IPS-18a (cell line): ENCODE data around the gene TACR1.

Experiments used
- H3K27ac ChIP-seq: one replicate; pipeline ENCODE4 v1.5.1; 2013; ENCODE audit warnings: low read length
- H3K27me3 ChIP-seq: one replicate; pipeline ENCODE4 v1.6.1; 2013; ENCODE audit warnings: mild to moderate bottlenecking, low read length; ENCODE audit not compliant: control insufficient read depth, insufficient read depth
- H3K36me3 ChIP-seq: one replicate; pipeline ENCODE4 v1.6.1; 2013; ENCODE audit warnings: low read depth, low read length; ENCODE audit not compliant: control insufficient read depth
- H3K4me1 ChIP-seq: one replicate; pipeline ENCODE4 v1.6.1; 2013; ENCODE audit warnings: low read depth, low read length; ENCODE audit not compliant: control insufficient read depth
- H3K4me3 ChIP-seq: one replicate; pipeline ENCODE4 v1.5.1; 2013; ENCODE audit warnings: low read length
- H3K9ac ChIP-seq: one replicate; pipeline ENCODE4 v1.6.1; 2013; ENCODE audit warnings: mild to moderate bottlenecking, low read length, moderate library complexity
- H3K9me3 ChIP-seq: one replicate; pipeline ENCODE4 v1.6.1; 2013; ENCODE audit warnings: low read depth, low read length; ENCODE audit not compliant: control insufficient read depth

Gene TACR1

DNA sequence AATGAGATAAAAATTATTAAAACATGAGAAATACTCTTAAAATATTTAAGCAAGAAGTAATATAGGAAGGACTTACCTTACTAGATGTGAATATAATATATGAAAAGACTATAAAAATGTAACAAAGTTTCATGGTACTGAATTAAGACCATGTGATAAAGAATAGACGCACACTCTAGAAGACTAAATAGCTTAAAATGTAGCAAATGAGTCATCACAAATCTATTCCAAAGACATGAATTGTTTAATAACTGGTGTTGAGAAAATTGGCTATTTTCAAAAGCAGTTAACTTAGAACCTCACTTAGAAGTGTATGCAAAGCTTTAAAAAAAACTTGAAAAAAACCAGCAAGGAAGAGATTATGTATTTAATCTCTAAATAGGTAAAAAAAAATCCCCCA lies 176.8 kb downstream of the TACR1 start:
- no peak overlapping the region for H3K9ac ChIP-seq
- H3K27ac ChIP-seq = no peak overlapping the region
- no peaks in the 10 kb centered on the region for H3K36me3 ChIP-seq
- H3K27me3 ChIP-seq = no peaks in the 10 kb centered on the region
- H3K4me3 ChIP-seq = no peak overlapping the region
- no peaks in the 10 kb centered on the region for H3K9me3 ChIP-seq
- H3K4me1 ChIP-seq = no peaks in the 10 kb centered on the region

DNA sequence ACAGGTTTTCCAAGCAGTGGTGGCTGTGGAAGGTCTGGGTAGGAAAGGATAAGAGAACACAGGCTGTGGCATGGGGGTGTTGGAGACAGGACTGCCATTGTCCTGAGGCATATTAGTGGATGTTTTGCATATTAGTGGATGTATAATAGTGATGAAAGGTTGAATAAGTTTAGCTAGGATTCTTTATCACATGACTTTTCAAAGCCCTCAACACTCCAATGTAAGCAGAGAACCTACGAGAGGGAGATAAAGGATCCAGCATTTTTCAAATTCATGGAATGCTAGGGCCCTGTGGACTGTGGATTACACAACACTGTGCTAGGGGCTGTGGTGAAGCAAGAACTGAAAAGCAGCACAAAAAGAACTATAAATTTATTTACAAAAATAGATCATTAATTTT lies 177.6 kb downstream of the TACR1 start:
- no peaks in the 10 kb centered on the region for H3K4me1 ChIP-seq
- H3K9me3 ChIP-seq = no peaks in the 10 kb centered on the region
- H3K27ac ChIP-seq = no peak overlapping the region
- no peak overlapping the region for H3K9ac ChIP-seq
- no peaks in the 10 kb centered on the region for H3K36me3 ChIP-seq
- no peaks in the 10 kb centered on the region for H3K27me3 ChIP-seq
- no peak overlapping the region for H3K4me3 ChIP-seq

- Histone ChIP-seq H3K9me3 (no peaks in the 10 kb centered on the region), H3K27me3 (no peaks in the 10 kb centered on the region), H3K4me3 (no peak overlapping the region), H3K4me1 (no peaks in the 10 kb centered on the region), H3K9ac (no peak overlapping the region), H3K27ac (no peak overlapping the region), H3K36me3 (no peaks in the 10 kb centered on the region)
Measured at GRCh38 chr2:75020476-75020875, 178.8 kb downstream of the TACR1 start.

DNA sequence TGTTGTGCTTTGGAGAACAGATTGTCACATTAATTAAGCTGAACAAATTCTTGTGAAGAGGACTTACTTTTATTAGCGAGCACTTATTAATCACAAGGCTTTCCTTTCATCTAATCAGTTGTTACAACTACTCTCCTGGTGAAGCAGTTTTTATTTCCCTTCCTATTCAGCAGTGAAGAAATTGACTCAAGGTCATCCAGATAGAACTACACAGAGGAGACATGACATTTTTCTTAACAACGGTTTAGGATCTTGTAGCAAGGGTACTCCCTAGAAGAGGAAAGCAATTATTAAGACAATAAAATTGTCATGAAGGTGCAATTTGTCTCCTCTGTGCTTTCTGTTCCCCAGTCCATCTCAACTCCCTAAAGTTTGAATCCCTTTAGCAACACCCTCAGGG lies 179.5 kb downstream of the TACR1 start:
- Histone ChIP-seq H3K36me3 (no peaks in the 10 kb centered on the region), H3K4me1 (no peaks in the 10 kb centered on the region), H3K9me3 (no peaks in the 10 kb centered on the region), H3K27me3 (no peaks in the 10 kb centered on the region), H3K27ac (no peak overlapping the region), H3K4me3 (no peak overlapping the region), H3K9ac (no peak overlapping the region)

DNA sequence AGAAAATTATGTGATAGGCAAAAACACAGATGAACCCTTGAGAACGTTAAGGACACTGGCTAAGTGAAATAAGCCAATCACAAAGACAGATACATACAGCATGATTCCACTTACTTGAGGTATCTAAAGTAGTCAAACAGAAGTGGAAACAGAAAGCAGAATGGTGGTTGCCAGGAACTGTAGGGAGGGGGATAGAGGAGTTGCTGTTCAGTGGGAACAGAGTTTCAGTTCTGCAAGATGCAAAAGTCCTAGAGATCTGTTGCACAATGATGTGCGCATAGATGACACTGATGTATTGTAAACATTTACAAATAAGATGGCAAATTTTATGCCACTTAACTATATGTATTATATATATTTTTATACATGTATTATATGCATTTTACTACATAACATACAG lies 181.2 kb downstream of the TACR1 start:
- Histone ChIP-seq H3K4me1 (no peaks in the 10 kb centered on the region), H3K36me3 (no peaks in the 10 kb centered on the region), H3K27ac (no peak overlapping the region), H3K9me3 (no peaks in the 10 kb centered on the region), H3K27me3 (no peaks in the 10 kb centered on the region), H3K9ac (no peak overlapping the region), H3K4me3 (no peak overlapping the region)

DNA sequence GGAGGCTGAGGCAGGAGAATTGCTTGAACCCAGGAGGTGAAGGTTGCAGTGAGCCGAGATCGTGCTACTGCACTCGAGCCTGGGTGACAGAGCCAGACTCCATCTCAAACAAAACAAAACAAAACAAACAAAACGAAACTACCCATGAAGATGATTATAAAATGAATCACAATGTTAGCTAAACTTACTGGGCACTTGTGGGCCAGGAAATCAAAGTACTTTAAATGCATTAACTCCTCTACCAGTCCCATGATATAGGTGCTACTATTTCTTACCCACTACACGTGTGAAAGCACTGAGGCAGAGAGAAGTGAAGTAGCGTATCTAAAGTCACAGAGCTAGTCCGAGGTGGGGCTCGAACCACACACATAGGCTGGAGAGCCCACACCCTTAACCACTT lies 187.2 kb downstream of the TACR1 start:
- Histone ChIP-seq H3K9me3 (no peaks in the 10 kb centered on the region), H3K4me3 (no peak overlapping the region), H3K27me3 (no peaks in the 10 kb centered on the region), H3K36me3 (no peaks in the 10 kb centered on the region), H3K4me1 (no peaks in the 10 kb centered on the region), H3K9ac (no peak overlapping the region), H3K27ac (no peak overlapping the region)

- no peak overlapping the region for H3K4me3 ChIP-seq
- H3K9me3 ChIP-seq = no peaks in the 10 kb centered on the region
- H3K27ac ChIP-seq = no peak overlapping the region
- no peaks in the 10 kb centered on the region for H3K4me1 ChIP-seq
- no peaks in the 10 kb centered on the region for H3K36me3 ChIP-seq
- H3K27me3 ChIP-seq = no peaks in the 10 kb centered on the region
- H3K9ac ChIP-seq = no peak overlapping the region
Measured at GRCh38 chr2:75010571-75010970, 188.7 kb downstream of the TACR1 start.

DNA sequence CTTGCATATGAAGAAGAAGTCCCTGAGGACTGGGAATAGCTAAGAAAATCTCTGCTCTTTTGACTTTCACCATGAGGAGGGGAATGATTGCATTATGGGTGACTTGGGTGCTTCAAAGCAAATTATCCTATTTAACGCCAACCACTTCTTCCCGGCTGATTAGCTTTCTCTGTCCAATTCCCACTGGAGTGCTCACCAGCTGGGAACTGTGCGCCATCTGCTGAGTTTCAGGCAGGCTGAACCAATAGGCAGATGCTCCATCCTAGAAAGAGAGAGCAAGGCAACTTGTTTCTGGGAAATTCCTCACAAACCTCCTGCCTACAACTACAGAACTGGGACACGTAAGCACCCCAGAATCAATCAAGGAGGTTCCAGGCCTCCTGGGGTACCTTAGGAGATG lies 191.5 kb downstream of the TACR1 start:
- no peaks in the 10 kb centered on the region for H3K27me3 ChIP-seq
- no peak overlapping the region for H3K27ac ChIP-seq
- no peak overlapping the region for H3K4me3 ChIP-seq
- no peaks in the 10 kb centered on the region for H3K4me1 ChIP-seq
- no peaks in the 10 kb centered on the region for H3K9me3 ChIP-seq
- no peak overlapping the region for H3K9ac ChIP-seq
- H3K36me3 ChIP-seq = no peaks in the 10 kb centered on the region

DNA sequence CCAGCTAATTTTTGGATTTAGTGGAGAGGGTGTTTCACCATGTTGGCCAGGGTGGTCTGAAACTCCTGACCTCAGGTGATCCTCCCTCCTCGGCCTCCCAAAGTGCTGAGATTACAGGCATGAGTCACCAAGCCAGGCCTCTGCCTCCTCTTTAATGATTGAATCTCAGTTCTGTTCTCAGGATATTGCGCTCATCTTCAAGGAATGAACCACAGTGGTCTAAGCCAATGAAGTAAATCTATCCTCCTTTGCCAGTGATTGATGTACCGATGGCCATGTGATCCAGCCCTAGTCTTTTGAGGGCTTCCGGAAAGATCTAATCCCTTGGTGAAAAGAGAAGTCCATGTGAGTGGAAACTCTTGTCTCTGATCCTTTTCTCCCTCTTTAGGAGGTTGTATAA lies 192.3 kb downstream of the TACR1 start:
- Histone ChIP-seq H3K27ac (no peak overlapping the region), H3K36me3 (no peaks in the 10 kb centered on the region), H3K9ac (no peak overlapping the region), H3K4me3 (no peak overlapping the region), H3K27me3 (no peaks in the 10 kb centered on the region), H3K9me3 (no peaks in the 10 kb centered on the region), H3K4me1 (no peaks in the 10 kb centered on the region)

DNA sequence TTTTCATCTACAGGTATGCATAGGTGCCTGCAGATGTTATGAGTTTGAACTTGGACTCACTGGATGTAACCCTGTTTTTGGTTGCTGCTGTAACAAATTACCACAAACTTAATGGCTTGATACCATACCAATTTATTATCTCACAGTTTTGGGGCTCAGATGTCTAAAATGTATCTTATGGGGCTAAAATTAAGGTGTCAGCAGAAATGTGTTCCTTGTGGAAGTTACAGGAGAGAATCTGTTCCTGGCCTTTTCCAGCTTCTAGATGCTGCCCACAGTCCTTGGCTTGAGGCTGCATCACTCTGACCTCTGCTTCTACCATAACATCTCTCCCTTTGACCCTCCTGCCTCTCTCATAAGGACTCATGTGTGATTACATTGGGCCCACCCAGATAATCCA lies 193.3 kb downstream of the TACR1 start:
- no peaks in the 10 kb centered on the region for H3K9me3 ChIP-seq
- H3K27me3 ChIP-seq = no peaks in the 10 kb centered on the region
- H3K9ac ChIP-seq = no peak overlapping the region

DNA sequence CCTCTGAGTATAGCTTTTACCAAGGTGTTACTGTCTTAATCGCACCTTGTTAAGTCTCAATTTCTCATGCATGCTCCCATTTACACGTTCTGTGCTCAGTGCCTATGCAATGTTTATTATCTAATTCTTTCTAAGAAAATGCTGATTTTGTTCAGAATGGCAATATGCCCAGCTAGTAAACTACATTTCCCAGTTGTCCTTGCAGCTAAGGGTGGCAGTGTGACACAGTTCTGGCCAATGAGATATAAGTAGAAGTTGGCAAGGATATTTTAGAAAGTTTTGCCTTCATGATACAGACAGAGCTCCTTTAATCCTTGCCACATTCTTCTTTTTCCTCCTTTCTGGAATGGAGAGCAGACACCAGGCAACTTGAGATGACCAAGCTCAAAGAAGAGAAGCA lies 195.5 kb downstream of the TACR1 start:
- no peak overlapping the region for H3K9ac ChIP-seq
- no peak overlapping the region for H3K4me3 ChIP-seq
- H3K27me3 ChIP-seq = no peaks in the 10 kb centered on the region
- H3K27ac ChIP-seq = no peak overlapping the region
- no peaks in the 10 kb centered on the region for H3K36me3 ChIP-seq
- no peaks in the 10 kb centered on the region for H3K4me1 ChIP-seq
- no peaks in the 10 kb centered on the region for H3K9me3 ChIP-seq

More for the DNA sequence above, 193.3 kb downstream of the TACR1 start:
- Histone ChIP-seq H3K4me1 (no peaks in the 10 kb centered on the region), H3K36me3 (no peaks in the 10 kb centered on the region), H3K4me3 (no peak overlapping the region), H3K27ac (no peak overlapping the region)

- Histone ChIP-seq H3K36me3 (no peaks in the 10 kb centered on the region), H3K4me1 (no peaks in the 10 kb centered on the region), H3K27me3 (no peaks in the 10 kb centered on the region), H3K27ac (no peak overlapping the region), H3K9me3 (no peaks in the 10 kb centered on the region), H3K9ac (no peak overlapping the region), H3K4me3 (no peak overlapping the region)
Measured at GRCh38 chr2:75003276-75003675, 196.0 kb downstream of the TACR1 start.
